Thymus (tissue), 11 donors: ENCODE data around the gene MIER3. TPM values are rescaled to one million over a fixed set of nuclear protein-coding genes. Genes with fewer than 3 reads are reported as not detected.

Experiments used
- DNase-seq, 9 donors: peaks; one replicate each; pipeline ENCODE4 v3.0.0-alpha.2; 2013; ENCODE audit warnings: low spot score in 9 of 9, low read depth in 6 of 9, missing footprints in 1 of 9
- H3K27ac ChIP-seq, 2 donors: one replicate each; pipeline ENCODE4 v1.5.1; 2013; ENCODE audit warnings: control low read depth in 1 of 2, low read depth in 1 of 2, low read length in 1 of 2, mild to moderate bottlenecking in 1 of 2, moderate library complexity in 1 of 2
- H3K27me3 ChIP-seq, 2 donors: one replicate each; pipeline ENCODE4 v1.5.1; 2013; ENCODE audit warnings: low read length in 1 of 2; ENCODE audit not compliant: control insufficient read depth in 2 of 2, insufficient read depth in 1 of 2
- H3K36me3 ChIP-seq, 2 donors: one replicate each; pipeline ENCODE4 v1.5.1; 2013; ENCODE audit warnings: low read length in 1 of 2, mild to moderate bottlenecking in 1 of 2, moderate library complexity in 1 of 2; ENCODE audit not compliant: control insufficient read depth in 2 of 2, insufficient read depth in 2 of 2
- H3K4me1 ChIP-seq, 2 donors: one replicate each; pipeline ENCODE4 v1.5.1; 2013; ENCODE audit warnings: low read length in 2 of 2; ENCODE audit not compliant: control insufficient read depth in 2 of 2, insufficient read depth in 2 of 2
- H3K4me3 ChIP-seq, 2 donors: one replicate each; pipeline ENCODE4 v1.5.1; 2013; ENCODE audit warnings: low read length in 2 of 2, control low read depth in 1 of 2, mild to moderate bottlenecking in 1 of 2
- H3K9me3 ChIP-seq, 2 donors: one replicate each; pipeline ENCODE4 v1.5.1; 2013; ENCODE audit warnings: low read length in 1 of 2, mild to moderate bottlenecking in 1 of 2; ENCODE audit not compliant: control insufficient read depth in 2 of 2, insufficient read depth in 1 of 2
- WGBS: extraction: QIAGEN DNeasy Blood & Tissue Kit; methylation state at CpG from one replicate; pipeline ENCODE4 v1.1.7; 2013; 5-methylcytosine and 5-hydroxymethylcytosine counted together
- polyA plus RNA-seq: library from polyadenylated mRNA; stranded (reverse); fragments of 200-250 nt; gene quantifications from one replicate; pipeline ENCODE4 v1.2.3, GENCODE V29; 2013
- total RNA-seq: library from RNA; stranded (reverse); fragments of 120-200 nt; gene quantifications from one replicate; pipeline ENCODE4 v1.2.4, GENCODE V29; 2013
- donor health status: healthy.

Gene MIER3
- total and polyA plus RNA-seq, 2 donors, result 13.6 to 26.3 TPM

GRCh38 chr5:56913766-56914165 is 38.2 kb downstream of the MIER3 start:
- no peaks in the 10 kb centered on the region for H3K9me3 ChIP-seq
- H3K4me1 ChIP-seq, result peaks cover 6 to 8% of the 10 kb centered on the region in 2 donors
- DNase-seq, result no peak
- 99% methylated on average over 3 of the region's 3 CpGs for WGBS
- H3K36me3 ChIP-seq, result no peaks in the 10 kb centered on the region
- H3K27me3 ChIP-seq, result peaks cover under 1 to 12% of the 10 kb centered on the region in 2 donors
- no peak overlapping the region for H3K27ac ChIP-seq
- no peak overlapping the region for H3K4me3 ChIP-seq

GRCh38 chr5:56910210-56910965 is 41.5 kb downstream of the MIER3 start:
- Histone ChIP-seq H3K27ac (peak overlapping the region; percentile 57 to 79), H3K4me3 (peak overlapping the region; percentile 72 to 85), H3K36me3 (no peaks in the 10 kb centered on the region), H3K4me1 (peaks cover 6 to 8% of the 10 kb centered on the region in 2 donors), H3K27me3 (peaks cover 2 to 15% of the 10 kb centered on the region in 2 donors), H3K9me3 (no peaks in the 10 kb centered on the region)
- 3% methylated on average over 29 of the region's 29 CpGs for WGBS
- peak in 2 of 9 donors; percentile 22 to 41 for DNase-seq

- peaks cover 2 to 15% of the 10 kb centered on the region in 2 donors for H3K27me3 ChIP-seq
- peak within 1 kb of the TSS; percentile 72 to 85 for H3K4me3 ChIP-seq
- peak; percentile 55 to 92 (median 80) for DNase-seq
- WGBS, result under 1% methylated on average over 84 of the region's 84 CpGs
- H3K9me3 ChIP-seq, result no peaks in the 10 kb centered on the region
- peaks cover 6 to 8% of the 10 kb centered on the region in 2 donors for H3K4me1 ChIP-seq
- no peaks in the 10 kb centered on the region for H3K36me3 ChIP-seq
- H3K27ac ChIP-seq, result peak within 1 kb of the TSS; percentile 80 to 83
Measured at GRCh38 chr5:56909294-56910209, 42.4 kb downstream of the MIER3 start, which contains the start of gene SETD9. TSS of gene SETD9 (plus strand) at chr5:56909596. CDS start at chr5:56909646, 50 bp downstream.

GRCh38 chr5:56908942-56909293 is 43.0 kb downstream of the MIER3 start:
- Histone ChIP-seq H3K27ac (peak overlapping the region; percentile 80 to 83), H3K9me3 (no peaks in the 10 kb centered on the region), H3K4me3 (peak overlapping the region; percentile 72 to 85), H3K27me3 (peaks cover 2 to 15% of the 10 kb centered on the region in 2 donors), H3K36me3 (no peaks in the 10 kb centered on the region), H3K4me1 (peaks cover 6 to 8% of the 10 kb centered on the region in 2 donors)
- WGBS, result under 1% methylated on average over 19 of the region's 19 CpGs
- DNase-seq, result peak in 2 of 9 donors; percentile 23 to 24

GRCh38 chr5:56900858-56901578 is 50.9 kb downstream of the MIER3 start:
- Histone ChIP-seq H3K4me3 (no peak overlapping the region), H3K27ac (no peak overlapping the region), H3K27me3 (no peaks in the 10 kb centered on the region), H3K4me1 (no peaks in the 10 kb centered on the region), H3K36me3 (peaks cover 0 to 3% of the 10 kb centered on the region in 2 donors), H3K9me3 (no peaks in the 10 kb centered on the region)
- 40% methylated on average over 3 of the region's 3 CpGs for WGBS
- peak in 7 of 9 donors; percentile 33 to 74 (median 49) for DNase-seq

- H3K9me3 ChIP-seq, result no peaks in the 10 kb centered on the region
- 72% methylated on average over 4 of the region's 4 CpGs for WGBS
- peaks cover 0 to 3% of the 10 kb centered on the region in 2 donors for H3K36me3 ChIP-seq
- DNase-seq, result no peak
- H3K27me3 ChIP-seq, result no peaks in the 10 kb centered on the region
- H3K27ac ChIP-seq, result no peak overlapping the region
- H3K4me3 ChIP-seq, result no peak overlapping the region
- no peaks in the 10 kb centered on the region for H3K4me1 ChIP-seq
Measured at GRCh38 chr5:56900395-56900794, 51.5 kb downstream of the MIER3 start.

- DNase-seq, result no peak
- Histone ChIP-seq H3K9me3 (no peaks in the 10 kb centered on the region), H3K36me3 (peaks cover 3 to 9% of the 10 kb centered on the region in 2 donors), H3K4me3 (no peak overlapping the region), H3K4me1 (no peaks in the 10 kb centered on the region), H3K27ac (no peak overlapping the region), H3K27me3 (no peaks in the 10 kb centered on the region)
- 97% methylated on average over 4 of the region's 4 CpGs for WGBS
Measured at GRCh38 chr5:56898213-56898612, 53.7 kb downstream of the MIER3 start.

GRCh38 chr5:56896763-56897162 is 55.2 kb downstream of the MIER3 start:
- no peaks in the 10 kb centered on the region for H3K4me1 ChIP-seq
- H3K9me3 ChIP-seq, result no peaks in the 10 kb centered on the region
- no peak overlapping the region for H3K4me3 ChIP-seq
- peaks cover 3 to 9% of the 10 kb centered on the region in 2 donors for H3K36me3 ChIP-seq
- 98% methylated on average over 4 of the region's 4 CpGs for WGBS
- H3K27me3 ChIP-seq, result no peaks in the 10 kb centered on the region
- DNase-seq, result no peak
- H3K27ac ChIP-seq, result no peak overlapping the region
